Measurements from ENCODE around the gene SLC44A5. TPM values are rescaled to one million over a fixed set of nuclear protein-coding genes. Genes with fewer than 3 reads are reported as not detected.

Gene SLC44A5
- total and polyA plus RNA-seq, 10 of the 15 experiments (the other 5 are each of a cell fraction or from before 2014, with no cell fraction given), result 0.04 to 1.3 TPM; not detected in 8

- TF ChIP-seq, protein P1, sequence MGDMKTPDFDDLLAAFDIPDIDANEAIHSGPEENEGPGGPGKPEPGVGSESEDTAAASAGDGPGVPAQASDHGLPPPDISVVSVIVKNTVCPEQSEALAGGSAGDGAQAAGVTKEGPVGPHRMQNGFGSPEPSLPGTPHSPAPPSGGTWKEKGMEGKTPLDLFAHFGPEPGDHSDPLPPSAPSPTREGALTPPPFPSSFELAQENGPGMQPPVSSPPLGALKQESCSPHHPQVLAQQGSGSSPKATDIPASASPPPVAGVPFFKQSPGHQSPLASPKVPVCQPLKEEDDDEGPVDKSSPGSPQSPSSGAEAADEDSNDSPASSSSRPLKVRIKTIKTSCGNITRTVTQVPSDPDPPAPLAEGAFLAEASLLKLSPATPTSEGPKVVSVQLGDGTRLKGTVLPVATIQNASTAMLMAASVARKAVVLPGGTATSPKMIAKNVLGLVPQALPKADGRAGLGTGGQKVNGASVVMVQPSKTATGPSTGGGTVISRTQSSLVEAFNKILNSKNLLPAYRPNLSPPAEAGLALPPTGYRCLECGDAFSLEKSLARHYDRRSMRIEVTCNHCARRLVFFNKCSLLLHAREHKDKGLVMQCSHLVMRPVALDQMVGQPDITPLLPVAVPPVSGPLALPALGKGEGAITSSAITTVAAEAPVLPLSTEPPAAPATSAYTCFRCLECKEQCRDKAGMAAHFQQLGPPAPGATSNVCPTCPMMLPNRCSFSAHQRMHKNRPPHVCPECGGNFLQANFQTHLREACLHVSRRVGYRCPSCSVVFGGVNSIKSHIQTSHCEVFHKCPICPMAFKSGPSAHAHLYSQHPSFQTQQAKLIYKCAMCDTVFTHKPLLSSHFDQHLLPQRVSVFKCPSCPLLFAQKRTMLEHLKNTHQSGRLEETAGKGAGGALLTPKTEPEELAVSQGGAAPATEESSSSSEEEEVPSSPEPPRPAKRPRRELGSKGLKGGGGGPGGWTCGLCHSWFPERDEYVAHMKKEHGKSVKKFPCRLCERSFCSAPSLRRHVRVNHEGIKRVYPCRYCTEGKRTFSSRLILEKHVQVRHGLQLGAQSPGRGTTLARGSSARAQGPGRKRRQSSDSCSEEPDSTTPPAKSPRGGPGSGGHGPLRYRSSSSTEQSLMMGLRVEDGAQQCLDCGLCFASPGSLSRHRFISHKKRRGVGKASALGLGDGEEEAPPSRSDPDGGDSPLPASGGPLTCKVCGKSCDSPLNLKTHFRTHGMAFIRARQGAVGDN (IDR thresholded peaks at IDR 0.05), result no peak
- TF ChIP-seq, protein P2, sequence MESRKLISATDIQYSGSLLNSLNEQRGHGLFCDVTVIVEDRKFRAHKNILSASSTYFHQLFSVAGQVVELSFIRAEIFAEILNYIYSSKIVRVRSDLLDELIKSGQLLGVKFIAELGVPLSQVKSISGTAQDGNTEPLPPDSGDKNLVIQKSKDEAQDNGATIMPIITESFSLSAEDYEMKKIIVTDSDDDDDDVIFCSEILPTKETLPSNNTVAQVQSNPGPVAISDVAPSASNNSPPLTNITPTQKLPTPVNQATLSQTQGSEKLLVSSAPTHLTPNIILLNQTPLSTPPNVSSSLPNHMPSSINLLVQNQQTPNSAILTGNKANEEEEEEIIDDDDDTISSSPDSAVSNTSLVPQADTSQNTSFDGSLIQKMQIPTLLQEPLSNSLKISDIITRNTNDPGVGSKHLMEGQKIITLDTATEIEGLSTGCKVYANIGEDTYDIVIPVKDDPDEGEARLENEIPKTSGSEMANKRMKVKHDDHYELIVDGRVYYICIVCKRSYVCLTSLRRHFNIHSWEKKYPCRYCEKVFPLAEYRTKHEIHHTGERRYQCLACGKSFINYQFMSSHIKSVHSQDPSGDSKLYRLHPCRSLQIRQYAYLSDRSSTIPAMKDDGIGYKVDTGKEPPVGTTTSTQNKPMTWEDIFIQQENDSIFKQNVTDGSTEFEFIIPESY (IDR thresholded peaks at IDR 0.05), result no peak
- TF ChIP-seq CREM (IDR thresholded peaks at IDR 0.05; ENCODE audit: low read depth) (no peak), YY1 (IDR thresholded peaks at IDR 0.05; ENCODE audit: low read depth, low read length) (no peak), FOS (IDR thresholded peaks at IDR 0.05; ENCODE audit: borderline replicate concordance, extremely low read depth, insufficient read length) (no peak), SUZ12 (IDR thresholded peaks at IDR 0.05; ENCODE audit: unreplicated experiment) (no peak), BHLHE40 (IDR thresholded peaks at IDR 0.05; ENCODE audit: borderline replicate concordance in 1 of 2, low read depth in 2 of 2, low read length in 1 of 2) (no peak), SIX5 (IDR thresholded peaks at IDR 0.05; ENCODE audit: low read depth, low read length, severe bottlenecking) (no peak), BACH1 (IDR thresholded peaks at IDR 0.05; ENCODE audit: borderline replicate concordance) (no peak), TARDBP (IDR thresholded peaks at IDR 0.05; ENCODE audit: borderline replicate concordance) (no peak), SREBF2 (IDR thresholded peaks at IDR 0.05; ENCODE audit: low read length) (no peak), MEF2B (IDR thresholded peaks at IDR 0.05; ENCODE audit: partially characterized antibody, poor library complexity, severe bottlenecking) (no peak)
Observed at GRCh38 chr1:75327395-75327794, 283.5 kb downstream of the SLC44A5 start (continued).

All from GM12878 (cell line).